Mesenchymal stem cell (in vitro differentiated cells and primary cell): ENCODE results near the gene MTHFD1.
A peak's percentile ranks its signal among the peaks of the same experiment; 100 is the strongest.

Experiments
- DNase-seq: peaks from one replicate; pipeline ENCODE4 v3.0.0-alpha.2; 2013
- H2AFZ ChIP-seq: one replicate; pipeline ENCODE4 v1.6.1; 2013; ENCODE audit warnings: low read depth, mild to moderate bottlenecking, control low read depth, inconsistent platforms, low read length, moderate library complexity
- H2AK5ac ChIP-seq: 2 replicates; pipeline ENCODE4 v1.6.1; 2013; ENCODE audit warnings: low read length, moderate library complexity, mild to moderate bottlenecking, inconsistent platforms; ENCODE audit not compliant: severe bottlenecking
- H2BK120ac ChIP-seq: one replicate; pipeline ENCODE4 v1.6.1; 2013; ENCODE audit warnings: low read depth, mild to moderate bottlenecking, inconsistent platforms, low read length, moderate library complexity
- H2BK12ac ChIP-seq, 2 experiments: one replicate each; pipeline ENCODE4 v1.6.1; 2013; ENCODE audit warnings: inconsistent platforms in 2 of 2, low read length in 2 of 2, mild to moderate bottlenecking in 2 of 2, moderate library complexity in 2 of 2, control low read depth in 1 of 2
- H2BK15ac ChIP-seq: one replicate; pipeline ENCODE4 v1.6.1; 2013; ENCODE audit warnings: mild to moderate bottlenecking, low read depth, inconsistent platforms; ENCODE audit not compliant: poor library complexity, severe bottlenecking
- H2BK5ac ChIP-seq: 2 replicates; pipeline ENCODE4 v1.6.1; 2013; ENCODE audit warnings: low read depth, mild to moderate bottlenecking, low read length, control low read depth, inconsistent platforms; ENCODE audit not compliant: poor library complexity, severe bottlenecking
- H3K14ac ChIP-seq, 2 experiments: one replicate each; pipeline ENCODE4 v1.6.1; 2013; ENCODE audit warnings: inconsistent platforms in 2 of 2, low read length in 2 of 2, control low read depth in 1 of 2, mild to moderate bottlenecking in 1 of 2, moderate library complexity in 1 of 2
- H3K18ac ChIP-seq, 2 experiments: one replicate each; pipeline ENCODE4 v1.6.1; 2013; ENCODE audit warnings: inconsistent platforms in 2 of 2, low read length in 2 of 2, control low read depth in 1 of 2, low read depth in 1 of 2, mild to moderate bottlenecking in 1 of 2
- H3K23ac ChIP-seq, 2 experiments: one replicate each; pipeline ENCODE4 v1.6.1; 2013; ENCODE audit warnings: inconsistent platforms in 2 of 2, low read length in 2 of 2, mild to moderate bottlenecking in 2 of 2, moderate library complexity in 2 of 2, control low read depth in 1 of 2
- H3K27ac ChIP-seq: 2 replicates; pipeline ENCODE4 v1.5.1; 2013; ENCODE audit warnings: mild to moderate bottlenecking, moderate library complexity, low read length, control low read depth, inconsistent platforms; ENCODE audit not compliant: poor library complexity, severe bottlenecking
- H3K27me3 ChIP-seq, 2 experiments: 2 replicates each; pipeline versions ENCODE4 v1.6.1 to v1.7.0; 2013; ENCODE audit warnings: low read length in 2 of 2, mild to moderate bottlenecking in 2 of 2, moderate library complexity in 2 of 2, control low read depth in 1 of 2, inconsistent platforms in 1 of 2; ENCODE audit not compliant: control insufficient read depth in 1 of 2, insufficient read depth in 1 of 2
- H3K36me3 ChIP-seq, 2 experiments: 2 replicates each; pipeline versions ENCODE4 v1.6.1 to v1.7.0; 2013; ENCODE audit warnings: low read length in 2 of 2, control low read depth in 1 of 2, inconsistent platforms in 1 of 2, low read depth in 1 of 2, mild to moderate bottlenecking in 1 of 2; ENCODE audit not compliant: insufficient read depth in 2 of 2, control insufficient read depth in 1 of 2
- H3K4ac ChIP-seq, 2 experiments: one replicate each; pipeline ENCODE4 v1.6.1; 2013; ENCODE audit warnings: inconsistent platforms in 2 of 2, low read length in 2 of 2, mild to moderate bottlenecking in 2 of 2, moderate library complexity in 2 of 2, control low read depth in 1 of 2, low read depth in 1 of 2
- H3K4me1 ChIP-seq: 2 replicates; pipeline ENCODE4 v1.6.1; 2013; ENCODE audit warnings: low read depth, low read length, control low read depth; ENCODE audit not compliant: control insufficient read depth, insufficient read depth
- H3K4me2 ChIP-seq: 2 replicates; pipeline ENCODE4 v1.6.1; 2013; ENCODE audit warnings: low read length, mild to moderate bottlenecking, inconsistent platforms; ENCODE audit not compliant: poor library complexity, severe bottlenecking
- H3K4me3 ChIP-seq, 2 experiments: 2 replicates each; pipeline versions ENCODE4 v1.5.1 to v1.7.0; 2013; ENCODE audit warnings: low read length in 2 of 2, mild to moderate bottlenecking in 2 of 2, control low read depth in 1 of 2, low read depth in 1 of 2; ENCODE audit not compliant: insufficient read depth in 1 of 2
- H3K79me1 ChIP-seq: replicated peaks from 2 replicates; pipeline ENCODE4 v1.6.1; 2013; ENCODE audit warnings: mild to moderate bottlenecking, control low read depth, low read length, inconsistent platforms; ENCODE audit not compliant: poor library complexity, severe bottlenecking
- H3K9ac ChIP-seq: 2 replicates; pipeline ENCODE4 v1.7.0; 2013; ENCODE audit warnings: mild to moderate bottlenecking, low read length, moderate library complexity
- H3K9me3 ChIP-seq: 2 replicates; pipeline ENCODE4 v1.7.0; 2013; ENCODE audit warnings: mild to moderate bottlenecking, low read length; ENCODE audit not compliant: control insufficient read depth
- H4K8ac ChIP-seq: one replicate; pipeline ENCODE4 v1.6.1; 2013; ENCODE audit warnings: inconsistent platforms, mild to moderate bottlenecking, low read length, moderate library complexity
- H4K91ac ChIP-seq: one replicate; pipeline ENCODE4 v1.6.1; 2013; ENCODE audit warnings: mild to moderate bottlenecking, low read length, inconsistent platforms
- WGBS: methylation state at CpG from one replicate; pipeline ENCODE4 v1.1.7; 2013; ENCODE audit warnings: mixed read lengths; 5-methylcytosine and 5-hydroxymethylcytosine counted together

MTHFD1 gene

DNA sequence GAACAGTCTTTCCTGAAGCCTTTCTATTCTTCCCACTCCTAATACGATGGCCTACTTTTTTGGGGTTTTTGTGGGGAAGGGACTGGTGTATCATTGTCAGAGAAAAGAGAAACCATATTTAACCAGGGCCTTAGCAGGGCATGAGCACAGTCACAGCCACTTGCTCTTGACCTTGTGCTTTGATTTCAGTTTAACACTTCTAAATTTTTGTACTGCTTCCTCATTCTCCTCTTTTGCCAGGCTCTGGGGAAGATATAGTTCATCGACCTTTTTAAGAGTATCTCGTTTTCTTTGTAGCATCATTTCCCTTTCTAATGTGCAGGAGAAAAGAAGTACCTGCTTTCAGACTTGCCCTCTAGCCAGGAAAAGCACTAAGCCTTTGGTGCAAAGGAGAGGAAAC, 118.6 kb downstream of the MTHFD1 start:
- Histone ChIP-seq H3K4ac (no peak overlapping the region), H3K23ac (no peak overlapping the region), H3K36me3 (peaks cover 0 to 4% of the 10 kb centered on the region in 2 experiments), H2AK5ac (no peak overlapping the region), H3K9ac (peak overlapping the region; percentile 97), H3K9me3 (no peaks in the 10 kb centered on the region), H3K27me3 (no peaks in the 10 kb centered on the region), H4K91ac (no peak overlapping the region), H3K14ac (no peak overlapping the region), H2BK120ac (no peak overlapping the region), H3K27ac (peak overlapping the region; percentile 50), H3K79me1 (peaks cover 1% of the 10 kb centered on the region), H2BK15ac (no peak overlapping the region), H2BK5ac (no peak overlapping the region), H3K18ac (no peak overlapping the region), H3K4me3 (peak overlapping the region in 1 of 2 experiments; percentile 68), H3K4me1 (peaks cover 11% of the 10 kb centered on the region), H2BK12ac (no peak overlapping the region), H3K4me2 (peak overlapping the region; percentile 67), H2AFZ (no peak overlapping the region), H4K8ac (no peak overlapping the region)
- 79% methylated on average over 2 of the region's 3 CpGs for WGBS
- peak; percentile 37 for DNase-seq

DNA sequence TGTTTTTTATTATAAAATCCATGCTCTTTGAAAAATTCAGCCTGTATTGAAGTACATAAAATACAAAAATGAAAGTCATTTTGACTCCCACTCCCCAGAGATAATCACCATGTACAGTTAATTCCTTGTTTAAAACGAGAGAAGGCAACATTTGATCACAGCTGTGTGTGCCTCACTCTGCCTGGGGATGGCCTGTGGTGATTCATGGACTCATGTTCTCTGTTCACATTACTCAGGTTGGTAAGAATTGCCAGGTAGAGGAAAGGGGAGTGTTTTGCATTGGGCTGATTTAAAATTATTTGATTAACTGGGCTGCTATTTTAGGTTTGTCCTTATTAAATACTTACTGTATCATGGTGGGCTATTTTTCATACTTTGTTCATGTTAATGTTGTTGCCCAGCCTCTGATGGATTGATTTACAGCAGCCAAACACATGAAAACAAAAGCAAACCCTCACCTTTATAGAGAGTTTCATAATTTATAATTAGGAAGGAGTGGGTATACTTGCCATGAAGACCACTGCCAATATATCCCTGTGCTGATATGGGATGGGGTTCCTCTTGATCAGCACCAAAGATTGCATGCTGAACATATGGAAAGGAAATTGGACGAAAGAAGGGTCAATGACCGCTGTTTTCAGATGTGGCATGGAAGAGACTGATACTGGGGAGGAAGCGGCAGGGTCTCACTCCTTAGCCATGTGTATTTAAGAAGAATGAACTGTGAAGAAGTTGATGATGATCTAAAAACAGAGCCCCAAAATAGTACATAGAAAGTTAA, 119.4 kb downstream of the MTHFD1 start:
- Histone ChIP-seq H2BK15ac (no peak overlapping the region), H3K9ac (peak overlapping the region; percentile 97), H3K4ac (no peak overlapping the region), H3K4me2 (no peak overlapping the region), H3K27me3 (no peaks in the 10 kb centered on the region), H3K9me3 (no peaks in the 10 kb centered on the region), H2BK5ac (no peak overlapping the region), H4K8ac (no peak overlapping the region), H2BK120ac (no peak overlapping the region), H4K91ac (no peak overlapping the region), H3K23ac (no peak overlapping the region), H2BK12ac (no peak overlapping the region), H3K79me1 (peaks cover 1% of the 10 kb centered on the region), H3K14ac (no peak overlapping the region), H3K4me3 (peak overlapping the region in 1 of 2 experiments; percentile 68), H2AK5ac (no peak overlapping the region), H3K4me1 (peaks cover 9% of the 10 kb centered on the region), H3K27ac (no peak overlapping the region), H3K18ac (no peak overlapping the region), H2AFZ (no peak overlapping the region), H3K36me3 (peaks cover 0 to 5% of the 10 kb centered on the region in 2 experiments)
- 71% methylated on average over 4 of the region's 4 CpGs for WGBS
- peak; percentile 44 for DNase-seq

DNA sequence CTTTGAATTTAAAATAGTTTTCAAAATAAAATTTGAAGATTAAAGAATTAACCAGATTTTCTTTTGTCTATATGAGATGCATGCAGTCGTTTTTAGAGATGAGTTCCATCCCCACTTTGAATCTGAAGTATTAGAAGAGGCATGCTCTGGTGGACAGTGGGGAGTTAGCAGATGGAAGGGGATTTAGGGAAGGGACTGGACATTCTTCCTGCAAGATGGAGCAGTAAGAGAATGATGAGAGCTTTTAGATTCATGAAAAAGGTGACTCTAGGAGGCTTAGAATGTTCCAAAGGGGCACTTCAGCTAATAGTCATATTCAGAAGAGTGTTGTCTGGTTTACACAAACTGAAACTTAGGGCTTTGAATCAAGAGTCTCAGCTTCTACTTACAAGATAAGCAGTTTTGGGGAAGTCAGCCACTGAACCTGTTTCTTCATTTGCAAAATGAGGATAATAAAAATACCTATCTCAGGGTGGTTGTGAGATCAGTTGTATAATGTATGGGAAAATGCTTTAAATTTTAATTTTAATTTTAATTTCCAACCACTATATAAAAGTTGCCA, 120.1 kb downstream of the MTHFD1 start:
- H3K4ac ChIP-seq = no peak overlapping the region
- H3K27me3 ChIP-seq = no peaks in the 10 kb centered on the region
- H3K23ac ChIP-seq = no peak overlapping the region
- H2BK15ac ChIP-seq = no peak overlapping the region
- DNase-seq = no peak
- H3K4me1 ChIP-seq = peaks cover 6% of the 10 kb centered on the region
- no peak overlapping the region for H3K14ac ChIP-seq
- peaks cover 0 to 5% of the 10 kb centered on the region in 2 experiments for H3K36me3 ChIP-seq
- H2BK12ac ChIP-seq = no peak overlapping the region
- H3K4me3 ChIP-seq = no peak overlapping the region
- H2AK5ac ChIP-seq = no peak overlapping the region
- H3K4me2 ChIP-seq = no peak overlapping the region
- no peak overlapping the region for H2AFZ ChIP-seq
- no peak overlapping the region for H4K91ac ChIP-seq
- H3K79me1 ChIP-seq = peaks cover 1% of the 10 kb centered on the region
- no peaks in the 10 kb centered on the region for H3K9me3 ChIP-seq
- H3K9ac ChIP-seq = peak overlapping the region; percentile 97
- no peak overlapping the region for H3K18ac ChIP-seq
- H2BK5ac ChIP-seq = no peak overlapping the region
- H3K27ac ChIP-seq = no peak overlapping the region
- WGBS = 86% methylated on average over 1 of the region's 1 CpG
- H2BK120ac ChIP-seq = no peak overlapping the region
- no peak overlapping the region for H4K8ac ChIP-seq

DNA sequence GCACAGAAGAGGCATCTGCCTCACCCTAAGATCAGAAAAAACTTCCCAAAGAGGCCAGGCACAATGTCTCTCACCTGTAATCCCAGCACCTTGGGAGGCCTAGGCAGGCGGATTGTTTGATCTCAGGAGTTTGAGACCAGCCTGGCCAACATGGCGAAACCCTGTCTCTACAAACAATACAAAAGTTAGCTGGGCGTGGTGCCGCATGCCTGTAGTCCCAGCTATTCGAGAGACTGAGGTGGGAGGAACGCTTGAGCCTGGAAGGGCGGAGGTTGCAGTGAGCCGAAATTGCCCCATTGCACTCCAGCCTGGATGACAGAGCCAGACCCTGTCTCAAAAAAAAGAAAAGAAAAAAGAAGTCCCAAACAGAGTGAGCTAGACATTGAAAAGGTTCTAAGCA, 120.9 kb downstream of the MTHFD1 start:
- Histone ChIP-seq H4K91ac (no peak overlapping the region), H3K4me2 (no peak overlapping the region), H3K79me1 (peaks cover 1% of the 10 kb centered on the region), H2BK120ac (no peak overlapping the region), H3K27me3 (no peaks in the 10 kb centered on the region), H3K9ac (no peak overlapping the region), H3K4me3 (no peak overlapping the region), H4K8ac (no peak overlapping the region), H2AFZ (no peak overlapping the region), H3K4me1 (peaks cover 3% of the 10 kb centered on the region), H3K14ac (no peak overlapping the region), H3K36me3 (peaks cover 0 to 5% of the 10 kb centered on the region in 2 experiments), H3K18ac (no peak overlapping the region), H2BK5ac (no peak overlapping the region), H3K27ac (no peak overlapping the region), H3K4ac (no peak overlapping the region), H3K23ac (no peak overlapping the region), H2BK12ac (no peak overlapping the region), H2BK15ac (no peak overlapping the region), H3K9me3 (no peaks in the 10 kb centered on the region), H2AK5ac (no peak overlapping the region)
- no peak for DNase-seq
- WGBS = 86% methylated on average over 8 of the region's 8 CpGs
